HepG2 (cell line): ENCODE measurements around the gene COL27A1. TPM values are rescaled to one million over a fixed set of nuclear protein-coding genes. Genes with fewer than 3 reads are reported as not detected.
A peak's percentile ranks its signal among the peaks of the same experiment; 100 is the strongest.

Experiments used
- ARNTL ChIP-seq: sonication (generic); formaldehyde crosslinking; IDR thresholded peaks from 2 replicates; pipeline ENCODE4 v1.4.0; 2020; ENCODE audit warnings: mild to moderate bottlenecking, missing genetic modification reagents
- ETV6 ChIP-seq: sonication (generic); formaldehyde crosslinking; conservative IDR thresholded peaks from 2 replicates; pipeline ENCODE4 v1.4.0; 2020; ENCODE audit warnings: missing genetic modification reagents
- HNF4G ChIP-seq, 2 experiments: sonication (generic) in 1 of 2; formaldehyde crosslinking in 1 of 2; IDR thresholded peaks; 2 replicates each; pipeline versions ENCODE4 v1.4.0 to v1.6.1; 2011 to 2020; ENCODE audit warnings: borderline replicate concordance in 2 of 2, low read depth in 2 of 2, mild to moderate bottlenecking in 2 of 2, low read length in 1 of 2, missing genetic modification reagents in 1 of 2, moderate library complexity in 1 of 2
- HNRNPLL ChIP-seq: fragments of 200-400 bp; formaldehyde crosslinking; IDR thresholded peaks from 2 replicates; pipeline ENCODE4 v1.6.1; 2017; ENCODE audit warnings: mild to moderate bottlenecking, low read depth, low read length; ENCODE audit not compliant: poor library complexity, severe bottlenecking
- KDM1A ChIP-seq: IDR thresholded peaks from 2 replicates; pipeline ENCODE4 v1.6.1; 2016; ENCODE audit warnings: missing compliant biosample characterization
- KLF11 ChIP-seq: IDR thresholded peaks from 2 replicates; pipeline ENCODE4 v1.6.1; 2016; ENCODE audit warnings: missing compliant biosample characterization
- KLF16 ChIP-seq, 2 experiments: sonication (generic) in 1 of 2; formaldehyde crosslinking in 1 of 2; IDR thresholded peaks; 2 replicates each; pipeline versions ENCODE4 v1.6.1 to v1.8.0; 2016 to 2023; ENCODE audit warnings: missing genetic modification reagents in 2 of 2, missing compliant biosample characterization in 1 of 2
- MAZ ChIP-seq, 2 experiments: sonication (generic) in 1 of 2; formaldehyde crosslinking in 1 of 2; IDR thresholded peaks; 2 replicates each; pipeline versions ENCODE4 v1.5.0 to v1.6.1; 2012 to 2020; ENCODE audit warnings: low read depth in 2 of 2, mild to moderate bottlenecking in 2 of 2, borderline replicate concordance in 1 of 2, improper control_type of control experiment in 1 of 2, low read length in 1 of 2, missing genetic modification reagents in 1 of 2, moderate library complexity in 1 of 2
- MIER2 ChIP-seq: IDR thresholded peaks from 2 replicates; pipeline ENCODE4 v1.6.1; 2016; ENCODE audit warnings: missing biosample characterization, missing genetic modification reagents
- NCOR1 ChIP-seq: fragments of 200-600 bp; sonication (generic); IDR thresholded peaks from 2 replicates; pipeline ENCODE4 v1.7.0; 2017; ENCODE audit warnings: antibody characterized with exemption, low read length, borderline replicate concordance
- PCBP2 ChIP-seq: fragments of 200-400 bp; formaldehyde crosslinking; optimal IDR thresholded peaks from 2 replicates; pipeline ENCODE3; 2018; ENCODE audit warnings: low read length, low read depth; ENCODE audit not compliant: poor library complexity, severe bottlenecking
- RFX5 ChIP-seq: IDR thresholded peaks from 2 replicates; pipeline ENCODE4 v1.6.1; 2011; ENCODE audit warnings: low read depth, low read length, improper control_type of control experiment
- SCMH1 ChIP-seq: sonication (generic); formaldehyde crosslinking; IDR thresholded peaks from 2 replicates; pipeline ENCODE4 v1.9.0; 2021; ENCODE audit warnings: missing genetic modification reagents, mild to moderate bottlenecking, borderline replicate concordance
- SPEN ChIP-seq: sonication (generic); formaldehyde crosslinking; IDR thresholded peaks from 2 replicates; pipeline ENCODE4 v1.5.1; 2020; ENCODE audit warnings: low read depth, mild to moderate bottlenecking, missing genetic modification reagents
- SRY ChIP-seq: sonication (generic); formaldehyde crosslinking; IDR thresholded peaks from 2 replicates; pipeline ENCODE4 v1.8.0; 2022; ENCODE audit warnings: mild to moderate bottlenecking, missing genetic modification reagents
- ZKSCAN1 ChIP-seq: fragments of 150-350 bp; IDR thresholded peaks from 2 replicates; pipeline ENCODE4 v1.6.1; 2014; ENCODE audit warnings: low read length
- ZNF12 ChIP-seq: sonication (generic); formaldehyde crosslinking; IDR thresholded peaks from 2 replicates; pipeline ENCODE4 v1.5.0; 2020; ENCODE audit warnings: missing genetic modification reagents
- ZNF124 ChIP-seq: sonication (generic); formaldehyde crosslinking; IDR thresholded peaks from 2 replicates; pipeline ENCODE4 v1.4.0; 2020; ENCODE audit warnings: missing genetic modification reagents
- ZNF224 ChIP-seq: sonication (generic); formaldehyde crosslinking; IDR thresholded peaks from 2 replicates; pipeline ENCODE4 v1.5.0; 2020; ENCODE audit warnings: mild to moderate bottlenecking, missing genetic modification reagents
- ZNF329 ChIP-seq: sonication (generic); formaldehyde crosslinking; IDR thresholded peaks from 2 replicates; pipeline ENCODE4 v1.9.0; 2021; ENCODE audit warnings: low read depth, mild to moderate bottlenecking, missing genetic modification reagents
- ZNF431 ChIP-seq: sonication (generic); formaldehyde crosslinking; IDR thresholded peaks from 2 replicates; pipeline ENCODE4 v1.9.0; 2022; ENCODE audit warnings: missing genetic modification reagents, low read depth, mild to moderate bottlenecking, borderline replicate concordance
- ZNF513 ChIP-seq: sonication (generic); formaldehyde crosslinking; conservative IDR thresholded peaks from 2 replicates; pipeline ENCODE4 v1.5.0; 2020; ENCODE audit warnings: missing genetic modification reagents
- ZNF562 ChIP-seq: sonication (generic); formaldehyde crosslinking; IDR thresholded peaks from 2 replicates; pipeline ENCODE4 v1.8.0; 2022; ENCODE audit warnings: missing genetic modification reagents, borderline replicate concordance
- ZNF713 ChIP-seq: sonication (generic); formaldehyde crosslinking; IDR thresholded peaks from 2 replicates; pipeline ENCODE4 v1.4.0; 2020; ENCODE audit warnings: mild to moderate bottlenecking, missing genetic modification reagents
- ZNF772 ChIP-seq: sonication (generic); formaldehyde crosslinking; IDR thresholded peaks from 2 replicates; pipeline ENCODE4 v1.5.0; 2020; ENCODE audit warnings: mild to moderate bottlenecking, missing genetic modification reagents
- ZNF780A ChIP-seq: sonication (generic); formaldehyde crosslinking; IDR thresholded peaks from 2 replicates; pipeline ENCODE4 v1.8.0; 2022; ENCODE audit warnings: mild to moderate bottlenecking, missing genetic modification reagents, moderate library complexity
- ZNF792 ChIP-seq: IDR thresholded peaks from 2 replicates; pipeline ENCODE4 v1.6.1; 2016
- polyA plus RNA-seq, 8 experiments: library from polyadenylated mRNA; depleted of rRNA in 3 of 8; stranded (reverse) in 7 of 8; unstranded in 1 of 8; fragments of >200 nt; fragmentation: Illumina TruSeq in 4 of 8; extraction: Trizol in 4 of 8; gene quantifications; 2 replicates each; pipeline versions ENCODE4 v1.2.1 to v1.2.3, GENCODE V29; 2011 to 2016; ENCODE audit warnings: low read depth in 4 of 8, missing spikeins in 1 of 8, mixed read lengths in 1 of 8; ENCODE audit not compliant: insufficient read depth in 1 of 8
- total RNA-seq, 5 experiments: library from RNA; depleted of rRNA; stranded (reverse); fragments of >200 nt; fragmentation: Illumina TruSeq; extraction: Trizol; gene quantifications; 2 replicates each; pipeline ENCODE4 v1.2.3, GENCODE V29; 2016; ENCODE audit warnings: low read depth in 1 of 5
- TF ChIP-seq, protein P1 (sequence below): IDR thresholded peaks from 2 replicates; pipeline ENCODE4 v1.6.1; 2016; ENCODE audit warnings: low read depth

The COL27A1 gene
- total and polyA plus RNA-seq, 2 of the 13 experiments (the other 11 are each of a cell fraction or from before 2014, with no cell fraction given), result 71.3 to 89.1 TPM

GRCh38 chr9:114123031-114123977, 32.0 kb upstream of the COL27A1 start (continued):
- TF ChIP-seq ETV6 (CRISPR knock-in tag) (no peak), MIER2 (CRISPR knock-in tag) (no peak), KDM1A (CRISPR knock-in tag) (peak; percentile 81), ZNF124 (CRISPR knock-in tag) (no peak), ARNTL (CRISPR knock-in tag) (no peak; the same call in 1 of the 2 replicates), ZNF562 (CRISPR knock-in tag) (no peak), ZNF780A (CRISPR knock-in tag) (no peak), ZNF329 (CRISPR knock-in tag) (no peak), SRY (no peak), SCMH1 (no peak), ZNF772 (CRISPR knock-in tag) (no peak), NCOR1 (no peak), SPEN (no peak), ZNF792 (CRISPR knock-in tag) (no peak), ZNF513 (no peak), ZKSCAN1 (no peak), ZNF224 (CRISPR knock-in tag) (no peak), KLF16 (CRISPR knock-in tag; IDR thresholded peaks at IDR 0.05) (0 out of 4 replicates have a peak, but pooled peaks of 1 of the 2 experiments have one; percentile 34), HNF4G (IDR thresholded peaks at IDR 0.05; ENCODE audit: borderline replicate concordance, low read depth, low read length) (peak; percentile 86; the same call in 1 of the 2 replicates), HNF4G (CRISPR knock-in tag; IDR thresholded peaks at IDR 0.05; ENCODE audit: borderline replicate concordance, low read depth) (peak; percentile 80; the same call in 1 of the 2 replicates), MAZ (IDR thresholded peaks at IDR 0.05; ENCODE audit: borderline replicate concordance, low read depth, low read length) (no peak), MAZ (CRISPR knock-in tag; IDR thresholded peaks at IDR 0.05; ENCODE audit: low read depth) (0 out of 2 replicates have a peak, but pooled peaks have one; percentile 43), ZNF713 (CRISPR knock-in tag) (no peak), ZNF431 (CRISPR knock-in tag) (no peak), PCBP2 (no peak), HNRNPLL (no peak), KLF11 (no peak), RFX5 (no peak), ZNF12 (CRISPR knock-in tag) (no peak)
- TF ChIP-seq, protein P1, sequence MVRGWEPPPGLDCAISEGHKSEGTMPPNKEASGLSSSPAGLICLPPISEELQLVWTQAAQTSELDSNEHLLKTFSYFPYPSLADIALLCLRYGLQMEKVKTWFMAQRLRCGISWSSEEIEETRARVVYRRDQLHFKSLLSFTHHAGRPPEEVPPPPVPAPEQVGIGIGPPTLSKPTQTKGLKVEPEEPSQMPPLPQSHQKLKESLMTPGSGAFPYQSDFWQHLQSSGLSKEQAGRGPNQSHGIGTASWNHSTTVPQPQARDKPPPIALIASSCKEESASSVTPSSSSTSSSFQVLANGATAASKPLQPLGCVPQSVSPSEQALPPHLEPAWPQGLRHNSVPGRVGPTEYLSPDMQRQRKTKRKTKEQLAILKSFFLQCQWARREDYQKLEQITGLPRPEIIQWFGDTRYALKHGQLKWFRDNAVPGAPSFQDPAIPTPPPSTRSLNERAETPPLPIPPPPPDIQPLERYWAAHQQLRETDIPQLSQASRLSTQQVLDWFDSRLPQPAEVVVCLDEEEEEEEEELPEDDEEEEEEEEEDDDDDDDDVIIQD (CRISPR knock-in tag), result no peak
